Mucosa of rectum (tissue), 2 donors: Measurements from ENCODE around the gene DCAF7.

Experiments used
- H3K27ac ChIP-seq, 2 donors: one replicate each; pipeline ENCODE4 v1.7.0; 2013; ENCODE audit warnings: inconsistent platforms in 2 of 2, low read depth in 2 of 2, low read length in 2 of 2
- H3K27me3 ChIP-seq, 2 donors: one replicate each; pipeline ENCODE4 v1.7.0; 2013; ENCODE audit warnings: low read length in 2 of 2; ENCODE audit not compliant: control insufficient read depth in 2 of 2, insufficient read depth in 2 of 2
- H3K36me3 ChIP-seq, 2 donors: one replicate each; pipeline ENCODE4 v1.7.0; 2013; ENCODE audit warnings: low read length in 2 of 2; ENCODE audit not compliant: control insufficient read depth in 2 of 2, insufficient read depth in 2 of 2
- H3K4me1 ChIP-seq, 2 donors: one replicate each; pipeline ENCODE4 v1.7.0; 2013; ENCODE audit warnings: low read length in 2 of 2, mild to moderate bottlenecking in 1 of 2; ENCODE audit not compliant: control insufficient read depth in 2 of 2, insufficient read depth in 2 of 2
- H3K4me3 ChIP-seq, 2 donors: one replicate each; pipeline ENCODE4 v1.7.0; 2013; ENCODE audit warnings: low read length in 2 of 2
- H3K9ac ChIP-seq, 2 donors: one replicate each; pipeline ENCODE4 v1.7.0; 2013; ENCODE audit warnings: low read length in 2 of 2, low read depth in 1 of 2, mild to moderate bottlenecking in 1 of 2
- H3K9me3 ChIP-seq, 2 donors: one replicate each; pipeline ENCODE4 v1.7.0; 2013; ENCODE audit warnings: low read length in 2 of 2; ENCODE audit not compliant: control insufficient read depth in 2 of 2
- donor health status: healthy.
- donor health status: Normal muscosa, but diverticular disease.

The DCAF7 gene

GRCh38 chr17:63629627-63630026 lies 79.3 kb downstream of the DCAF7 start:
- Histone ChIP-seq H3K4me3 (no peak overlapping the region), H3K9me3 (no peaks in the 10 kb centered on the region), H3K36me3 (peaks cover 4 to 9% of the 10 kb centered on the region in 2 donors), H3K27me3 (no peaks in the 10 kb centered on the region), H3K4me1 (peaks cover 3 to 7% of the 10 kb centered on the region in 2 donors), H3K9ac (no peak overlapping the region), H3K27ac (no peak overlapping the region)

- no peaks in the 10 kb centered on the region for H3K27me3 ChIP-seq
- H3K4me3 ChIP-seq = no peak overlapping the region
- peaks cover 3 to 7% of the 10 kb centered on the region in 2 donors for H3K4me1 ChIP-seq
- H3K27ac ChIP-seq = no peak overlapping the region
- H3K9ac ChIP-seq = no peak overlapping the region
- peaks cover 8 to 12% of the 10 kb centered on the region in 2 donors for H3K36me3 ChIP-seq
- no peaks in the 10 kb centered on the region for H3K9me3 ChIP-seq
These were observed 80.8 kb downstream of the DCAF7 start for GRCh38 chr17:63631062-63631461.

DNA sequence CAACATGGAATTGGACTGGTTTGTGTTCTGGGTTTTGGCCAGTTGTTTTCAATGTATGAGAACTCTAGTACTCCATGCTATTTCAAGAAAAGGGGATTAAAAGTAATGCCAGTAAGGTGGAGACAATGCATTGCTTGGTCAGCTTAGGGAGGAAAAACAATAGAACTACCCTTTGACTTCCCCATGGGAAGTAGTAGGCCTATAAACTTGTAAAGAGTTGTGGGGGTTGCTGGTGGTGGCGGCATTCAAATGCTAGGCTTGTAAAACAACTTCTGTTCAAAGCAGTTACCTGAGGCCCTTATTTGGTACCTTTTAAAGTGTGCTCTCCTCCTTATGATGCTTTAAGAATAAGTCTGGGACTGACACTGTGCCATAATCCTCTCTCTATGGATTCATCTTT lies 81.3 kb downstream of the DCAF7 start:
- no peak overlapping the region for H3K27ac ChIP-seq
- peaks cover 13 to 17% of the 10 kb centered on the region in 2 donors for H3K36me3 ChIP-seq
- no peaks in the 10 kb centered on the region for H3K27me3 ChIP-seq
- peaks cover 3 to 7% of the 10 kb centered on the region in 2 donors for H3K4me1 ChIP-seq
- H3K9me3 ChIP-seq = no peaks in the 10 kb centered on the region
- no peak overlapping the region for H3K4me3 ChIP-seq
- no peak overlapping the region for H3K9ac ChIP-seq

DNA sequence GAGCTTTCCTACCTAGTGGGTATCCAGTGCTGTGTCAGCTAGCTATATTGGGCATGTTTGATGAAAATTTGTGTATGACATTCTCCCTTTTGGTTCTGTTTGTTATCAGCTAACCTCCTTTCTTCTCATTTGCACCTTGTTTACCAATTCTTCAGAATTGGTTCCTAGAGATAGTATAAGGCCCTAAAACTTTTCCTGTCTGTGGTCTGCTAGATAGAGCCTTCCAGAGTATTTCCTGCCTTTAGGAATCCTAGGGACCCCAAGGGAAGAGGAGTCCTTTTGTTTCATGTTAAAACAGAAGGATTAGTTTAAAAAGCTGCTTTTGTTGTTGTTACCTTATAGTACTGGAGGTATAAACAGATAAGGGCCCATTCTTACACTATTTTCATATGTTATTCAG lies 83.5 kb downstream of the DCAF7 start:
- Histone ChIP-seq H3K4me1 (peaks cover 2 to 3% of the 10 kb centered on the region in 2 donors), H3K27ac (no peak overlapping the region), H3K27me3 (no peaks in the 10 kb centered on the region), H3K4me3 (no peak overlapping the region), H3K9me3 (no peaks in the 10 kb centered on the region), H3K36me3 (peaks cover 16 to 26% of the 10 kb centered on the region in 2 donors), H3K9ac (no peak overlapping the region)

DNA sequence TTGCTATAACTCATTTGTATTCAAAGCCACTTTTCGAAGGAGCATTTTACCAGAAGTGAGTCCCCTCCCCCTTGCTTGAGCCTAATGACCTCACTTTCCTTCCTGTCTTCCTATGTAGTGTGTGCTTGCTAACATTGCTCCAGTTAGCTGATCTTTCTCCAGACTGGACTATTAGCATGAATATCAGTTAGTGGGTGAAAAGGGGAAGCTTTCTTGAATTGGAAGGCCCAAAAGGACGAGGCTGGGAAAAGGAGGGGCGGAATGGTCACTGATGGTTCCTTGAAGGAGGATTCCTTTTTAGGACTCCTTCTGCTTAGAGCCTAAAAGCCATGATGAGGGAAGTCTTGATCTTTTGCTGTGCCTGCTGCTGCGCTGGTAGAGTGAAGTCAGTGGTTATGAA lies 83.9 kb downstream of the DCAF7 start:
- Histone ChIP-seq H3K9me3 (no peaks in the 10 kb centered on the region), H3K4me1 (peaks cover 2 to 3% of the 10 kb centered on the region in 2 donors), H3K4me3 (no peak overlapping the region), H3K27me3 (no peaks in the 10 kb centered on the region), H3K9ac (no peak overlapping the region), H3K36me3 (peaks cover 16 to 26% of the 10 kb centered on the region in 2 donors), H3K27ac (no peak overlapping the region)

DNA sequence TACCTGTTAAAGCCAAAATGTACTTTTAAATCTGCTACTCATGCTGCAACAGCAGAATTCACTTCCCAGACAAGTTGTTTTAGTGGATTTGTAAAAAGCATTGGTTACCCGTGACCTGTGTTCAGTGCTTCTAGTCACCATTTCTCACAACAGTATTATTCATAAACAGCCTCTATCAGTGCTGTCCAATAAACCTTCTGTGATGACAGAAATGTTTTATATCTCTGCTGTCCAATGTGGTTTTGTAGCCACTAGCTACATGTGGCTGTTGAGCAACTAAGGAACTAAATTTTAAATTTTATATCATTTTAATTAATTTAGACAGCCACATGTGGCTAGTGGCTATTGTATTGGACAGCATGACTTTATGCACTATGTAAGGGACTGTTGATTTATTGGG lies 84.5 kb downstream of the DCAF7 start:
- H3K36me3 ChIP-seq = peaks cover 16 to 26% of the 10 kb centered on the region in 2 donors
- H3K27ac ChIP-seq = no peak overlapping the region
- peaks cover 2 to 3% of the 10 kb centered on the region in 2 donors for H3K4me1 ChIP-seq

GRCh38 chr17:63635290-63635689 lies 85.0 kb downstream of the DCAF7 start:
- Histone ChIP-seq H3K27ac (no peak overlapping the region), H3K4me1 (peaks cover 2 to 3% of the 10 kb centered on the region in 2 donors), H3K36me3 (peaks cover 16 to 26% of the 10 kb centered on the region in 2 donors)

More for the DNA sequence above, 84.5 kb downstream of the DCAF7 start:
- Histone ChIP-seq H3K9ac (no peak overlapping the region), H3K9me3 (no peaks in the 10 kb centered on the region), H3K4me3 (no peak overlapping the region), H3K27me3 (no peaks in the 10 kb centered on the region)

GRCh38 chr17:63635787-63636186 lies 85.5 kb downstream of the DCAF7 start:
- no peak overlapping the region for H3K9ac ChIP-seq
- no peak overlapping the region for H3K27ac ChIP-seq
- H3K4me1 ChIP-seq = peaks cover 2 to 3% of the 10 kb centered on the region in 2 donors

More at GRCh38 chr17:63635290-63635689, 85.0 kb downstream of the DCAF7 start:
- Histone ChIP-seq H3K9me3 (no peaks in the 10 kb centered on the region), H3K9ac (no peak overlapping the region), H3K4me3 (no peak overlapping the region), H3K27me3 (no peaks in the 10 kb centered on the region)

DNA sequence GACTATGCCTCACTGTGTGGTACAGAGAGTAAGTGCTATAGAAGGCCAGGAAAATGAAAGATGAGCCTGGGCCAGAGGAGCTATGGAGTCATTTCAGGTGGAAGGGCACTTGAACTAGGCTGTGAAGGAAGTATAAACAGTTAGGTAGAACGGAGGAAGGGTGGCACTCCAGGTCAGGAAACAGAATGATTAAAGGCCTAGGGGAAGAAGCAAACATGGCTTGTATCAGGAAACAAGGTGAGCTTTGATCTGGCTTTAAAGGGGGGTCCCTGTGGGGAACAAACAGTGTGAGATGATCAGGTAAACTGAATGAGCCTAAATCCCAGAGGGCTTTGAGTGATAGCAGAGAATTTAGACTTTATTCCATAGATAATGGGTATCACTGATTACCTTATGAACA lies 88.8 kb downstream of the DCAF7 start:
- Histone ChIP-seq H3K36me3 (peaks cover 12 to 21% of the 10 kb centered on the region in 2 donors), H3K4me1 (no peaks in the 10 kb centered on the region)

More at GRCh38 chr17:63635787-63636186, 85.5 kb downstream of the DCAF7 start:
- no peaks in the 10 kb centered on the region for H3K27me3 ChIP-seq
- no peak overlapping the region for H3K4me3 ChIP-seq
- peaks cover 16 to 26% of the 10 kb centered on the region in 2 donors for H3K36me3 ChIP-seq
- H3K9me3 ChIP-seq = no peaks in the 10 kb centered on the region

DNA sequence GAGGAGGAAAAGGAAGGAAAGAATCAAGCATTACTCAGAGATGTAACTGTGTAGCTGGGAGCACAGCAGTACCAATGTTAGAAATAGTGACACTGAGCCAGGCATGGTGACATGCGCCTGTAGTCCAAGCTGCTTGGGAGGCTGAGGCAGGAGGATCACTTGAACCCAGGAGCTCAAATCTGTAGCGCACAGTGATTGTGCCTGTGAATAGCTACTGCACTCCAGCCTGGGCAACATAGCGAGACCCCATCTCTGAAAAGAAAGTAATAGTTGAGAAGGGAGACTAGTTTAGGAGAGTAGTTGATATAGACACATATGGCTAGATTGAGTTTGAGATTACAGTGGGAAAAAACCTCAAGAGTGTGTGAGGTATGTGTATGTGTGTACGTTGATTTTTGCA lies 89.8 kb downstream of the DCAF7 start:
- no peak overlapping the region for H3K4me3 ChIP-seq
- no peaks in the 10 kb centered on the region for H3K9me3 ChIP-seq
- H3K4me1 ChIP-seq = no peaks in the 10 kb centered on the region
- no peak overlapping the region for H3K27ac ChIP-seq
- H3K27me3 ChIP-seq = no peaks in the 10 kb centered on the region
- no peak overlapping the region for H3K9ac ChIP-seq
- peaks cover 12 to 17% of the 10 kb centered on the region in 2 donors for H3K36me3 ChIP-seq

More for the DNA sequence above, 88.8 kb downstream of the DCAF7 start:
- H3K27ac ChIP-seq = no peak overlapping the region
- no peak overlapping the region for H3K9ac ChIP-seq
- no peak overlapping the region for H3K4me3 ChIP-seq
- no peaks in the 10 kb centered on the region for H3K9me3 ChIP-seq
- H3K27me3 ChIP-seq = no peaks in the 10 kb centered on the region
